22Rv1 (cell line): ENCODE results near the gene THRB.

Experiments used
- ZFX ChIP-seq: fragments of 450-650 bp; IDR thresholded peaks from 2 replicates; pipeline ENCODE4 v1.6.1; 2017; ENCODE audit warnings: antibody characterized with exemption, borderline replicate concordance
- TF ChIP-seq, protein P1 (sequence below): fragments of 450-650 bp; IDR thresholded peaks from 2 replicates; pipeline ENCODE4 v1.5.1; 2017; ENCODE audit warnings: mild to moderate bottlenecking

DNA sequence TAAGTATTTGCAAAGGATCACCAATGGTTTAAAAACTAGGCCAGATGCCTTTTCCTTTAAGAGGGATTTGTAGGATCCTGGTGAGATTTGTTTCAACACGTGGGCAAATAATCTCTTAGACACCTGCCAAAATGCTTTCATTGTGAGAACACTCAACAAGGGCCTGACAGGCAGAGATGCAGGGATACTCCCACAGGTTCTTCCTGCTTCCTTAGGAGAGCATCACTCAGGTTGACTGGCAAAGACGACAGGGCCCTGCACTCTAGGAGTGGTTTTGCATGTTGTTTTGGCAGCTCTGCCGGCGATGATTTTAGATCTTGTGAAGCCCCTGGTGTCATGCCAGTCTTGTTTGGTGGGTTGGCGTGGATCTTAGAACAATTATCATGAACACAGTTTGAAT is 365.1 kb downstream of the THRB start:
- TF ChIP-seq, protein P1, sequence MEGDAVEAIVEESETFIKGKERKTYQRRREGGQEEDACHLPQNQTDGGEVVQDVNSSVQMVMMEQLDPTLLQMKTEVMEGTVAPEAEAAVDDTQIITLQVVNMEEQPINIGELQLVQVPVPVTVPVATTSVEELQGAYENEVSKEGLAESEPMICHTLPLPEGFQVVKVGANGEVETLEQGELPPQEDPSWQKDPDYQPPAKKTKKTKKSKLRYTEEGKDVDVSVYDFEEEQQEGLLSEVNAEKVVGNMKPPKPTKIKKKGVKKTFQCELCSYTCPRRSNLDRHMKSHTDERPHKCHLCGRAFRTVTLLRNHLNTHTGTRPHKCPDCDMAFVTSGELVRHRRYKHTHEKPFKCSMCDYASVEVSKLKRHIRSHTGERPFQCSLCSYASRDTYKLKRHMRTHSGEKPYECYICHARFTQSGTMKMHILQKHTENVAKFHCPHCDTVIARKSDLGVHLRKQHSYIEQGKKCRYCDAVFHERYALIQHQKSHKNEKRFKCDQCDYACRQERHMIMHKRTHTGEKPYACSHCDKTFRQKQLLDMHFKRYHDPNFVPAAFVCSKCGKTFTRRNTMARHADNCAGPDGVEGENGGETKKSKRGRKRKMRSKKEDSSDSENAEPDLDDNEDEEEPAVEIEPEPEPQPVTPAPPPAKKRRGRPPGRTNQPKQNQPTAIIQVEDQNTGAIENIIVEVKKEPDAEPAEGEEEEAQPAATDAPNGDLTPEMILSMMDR, result no peak
- TF ChIP-seq ZFX, result no peak
